ENCODE data around the gene ITGB5. TPM values are rescaled to one million over a fixed set of nuclear protein-coding genes. Genes with fewer than 3 reads are reported as not detected.

Gene ITGB5
- total RNA-seq, 4 donors from 2014 or later, result 114 to 217 (median 193) TPM

DNA sequence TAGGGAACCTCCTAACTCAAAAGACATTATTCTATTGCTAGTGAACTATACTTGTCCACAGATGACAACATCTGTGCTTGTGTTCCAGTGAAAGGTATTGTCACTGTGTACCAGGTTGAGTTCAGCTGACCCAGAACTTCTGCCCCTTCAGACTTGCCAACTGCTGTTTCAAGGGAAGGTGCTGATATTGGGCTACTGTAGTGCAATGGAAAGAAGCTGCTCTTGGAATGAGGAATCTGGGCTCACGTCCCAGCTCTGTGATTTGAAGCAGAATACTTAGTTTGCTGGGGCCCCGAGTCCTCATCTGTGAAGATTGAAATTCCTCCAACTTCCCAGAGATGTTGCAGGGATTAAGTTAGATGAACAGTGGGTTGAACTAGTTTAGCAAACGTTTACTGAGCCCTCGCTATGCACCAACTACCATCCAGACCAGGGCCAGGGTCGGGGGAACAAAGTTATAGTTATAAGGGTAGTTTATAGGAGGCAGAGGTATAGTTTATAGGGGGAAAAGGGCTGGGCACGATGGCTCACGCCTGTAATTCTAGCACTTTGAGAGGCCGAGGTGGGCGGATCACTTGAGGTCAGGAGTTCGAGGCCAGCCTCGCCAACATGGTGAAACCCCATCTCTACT, 172.8 kb downstream of the ITGB5 start:
- 80 to 83% methylated on average over 11 of the region's 11 CpGs for whole genome bisulfite sequencing, 2 donors
- no peak overlapping the region for H3K4me3 ChIP-seq
- no peak overlapping the region for H3K27ac ChIP-seq

More for the DNA sequence above, 172.8 kb downstream of the ITGB5 start:
- Histone ChIP-seq H3K9me3 (no peaks in the 10 kb centered on the region), H3K36me3 (no peaks in the 10 kb centered on the region), H3K4me1 (no peaks in the 10 kb centered on the region), H3K27me3 (peaks cover 0 to 5% of the 10 kb centered on the region in 2 donors)
- TF ChIP-seq CTCF (IDR thresholded peaks at IDR 0.05) (no peak), POLR2A (IDR thresholded peaks at IDR 0.05) (no peak), EP300 (IDR thresholded peaks at IDR 0.05) (no peak)
- no peak for DNase-seq (ENCODE audit: low spot score in 2 of 2)

Small RNAs within 50 kb of the gene (small RNA-seq; reads per million reads assigned to genes)
- gene MIR544B, result not detected

Other genes starting within 250 kb of the ITGB5 start
- gene UMPS, start 156.9 kb downstream of the ITGB5 start, total RNA-seq, result 10 to 100 TPM; 11.0 to 34.5 (median 16.2) TPM
- not detected for gene MUC13, start 47.4 kb upstream of the ITGB5 start, total RNA-seq
- gene HEG1, start 168.6 kb upstream of the ITGB5 start, total RNA-seq, result 10 to 100 TPM; 26.8 to 59.1 (median 42.5) TPM